Psoas muscle (tissue), 8 donors: Measurements from ENCODE around the gene NR4A2. TPM values are rescaled to one million over a fixed set of nuclear protein-coding genes. Genes with fewer than 3 reads are reported as not detected.

ENCODE experiments used
- ATAC-seq, 4 donors: fragments of 200-7000 bp; cut with Tn5 transposase; one replicate each; pipeline ENCODE4 v1.9.1; 2020; ENCODE audit warnings: moderate library complexity in 3 of 4, mild to moderate bottlenecking in 2 of 4
- DNase-seq, 2 donors: peaks; one replicate each; pipeline ENCODE4 v3.0.0-alpha.2; 2020
- H3K27ac ChIP-seq: fragments of 200-600 bp; one replicate; pipeline ENCODE4 v1.8.0; 2022
- H3K27me3 ChIP-seq, 3 donors: fragments of 200-600 bp in 1 of 3; one replicate each; pipeline versions ENCODE4 v1.6.1 to v1.8.0; 2013 to 2022; ENCODE audit warnings: low read length in 2 of 3, mild to moderate bottlenecking in 2 of 3, moderate library complexity in 1 of 3; ENCODE audit not compliant: insufficient read depth in 3 of 3
- H3K36me3 ChIP-seq, 2 donors: fragments of 200-600 bp in 1 of 2; one replicate each; pipeline versions ENCODE4 v1.6.1 to v1.8.0; 2013 to 2022; ENCODE audit warnings: low read depth in 1 of 2, mild to moderate bottlenecking in 1 of 2, moderate library complexity in 1 of 2; ENCODE audit not compliant: insufficient read depth in 1 of 2
- H3K4me1 ChIP-seq: fragments of 200-600 bp; one replicate; pipeline ENCODE4 v1.8.0; 2022
- H3K4me3 ChIP-seq: fragments of 200-600 bp; one replicate; pipeline ENCODE4 v1.8.0; 2022; ENCODE audit warnings: mild to moderate bottlenecking
- H3K9me3 ChIP-seq: fragments of 200-600 bp; one replicate; pipeline ENCODE4 v1.8.0; 2022
- CTCF ChIP-seq: fragments of 200-600 bp; IDR thresholded peaks from one replicate; pipeline ENCODE4 v1.8.0; 2022; ENCODE audit warnings: antibody characterized with exemption
- WGBS, 3 donors: extraction: QIAGEN DNeasy Blood & Tissue Kit; methylation state at CpG; one replicate each; pipeline versions ENCODE4 v1.1.6 to v1.1.7; 2013; 5-methylcytosine and 5-hydroxymethylcytosine counted together
- intact Hi-C, 2 donors: fragments of 100-400 bp; cut with DNase I; formaldehyde crosslinking; loops; one replicate each; pipeline versions ENCODE4 v1.11.0 to v1.14.2; 2022
- polyA plus RNA-seq, 3 donors: library from polyadenylated mRNA; stranded (reverse); fragments of 200-250 nt; gene quantifications; one replicate each; pipeline ENCODE4 v1.2.3, GENCODE V29; 2013
- total RNA-seq, 4 donors: library from RNA; stranded (reverse); fragmentation: NEBNext Ultra II Directional in 2 of 4; extraction: Animal tissue kit (Norgen Biotek cat#: 25700) in 2 of 4; gene quantifications; one replicate each; pipeline versions ENCODE4 v1.2.1 to v1.2.4, GENCODE V29; 2021 to 2023
- donor health status: healthy with polysubstance abuse.
- donor health status: DM: no; HTN: no; CAD: no; lungs with moderate emphysema.
- donor health status: Bipolar disorder and iron deficiency.
- donor health status: healthy.
- donor health status: DM: yes; HTN: yes; CAD: no.
- donor health status: DM: no; HTN: no; CAD: no.
- donor health status: DM: no; HTN: no; CAD: no.
- donor health status: DM: yes; HTN: yes; CAD: no.

The NR4A2 gene
- total and polyA plus RNA-seq, 7 donors = 0.31 to 2.3 (median 1.2) TPM

GRCh38 chr2:156310773-156311172, 21.7 kb downstream of the NR4A2 start:
- Histone ChIP-seq H3K4me1 (no peaks in the 10 kb centered on the region), H3K27me3 (no peaks in the 10 kb centered on the region), H3K27ac (no peak overlapping the region), H3K36me3 (no peaks in the 10 kb centered on the region), H3K4me3 (no peak overlapping the region), H3K9me3 (no peaks in the 10 kb centered on the region)
- ATAC-seq (no peak), DNase-seq (no peak)
- intact Hi-C loops = no loop called here
- no peak for TF ChIP-seq CTCF

GRCh38 chr2:156309917-156310316, 22.6 kb downstream of the NR4A2 start:
- Histone ChIP-seq H3K9me3 (no peaks in the 10 kb centered on the region), H3K27me3 (no peaks in the 10 kb centered on the region), H3K27ac (no peak overlapping the region), H3K36me3 (no peaks in the 10 kb centered on the region), H3K4me3 (no peak overlapping the region), H3K4me1 (no peaks in the 10 kb centered on the region)
- WGBS, 3 donors = 86 to 94% (median 93%) methylated on average over 1 of the region's 1 CpG
- ATAC-seq = no peak
- no peak for TF ChIP-seq CTCF
- intact Hi-C loops = no loop called here
- no peak for DNase-seq

GRCh38 chr2:156309167-156309566, 23.4 kb downstream of the NR4A2 start:
- ATAC-seq (no peak), DNase-seq (no peak)
- no peak for TF ChIP-seq CTCF
- Histone ChIP-seq H3K27ac (no peak overlapping the region), H3K27me3 (no peaks in the 10 kb centered on the region), H3K9me3 (no peaks in the 10 kb centered on the region), H3K4me3 (no peak overlapping the region), H3K36me3 (no peaks in the 10 kb centered on the region), H3K4me1 (no peaks in the 10 kb centered on the region)
- intact Hi-C loops = no loop called here

GRCh38 chr2:156306821-156307220, 25.7 kb downstream of the NR4A2 start:
- intact Hi-C loops = no loop called here
- WGBS, 3 donors = 61 to 80% (median 64%) methylated on average over 1 of the region's 1 CpG
- no peak for ATAC-seq

More at GRCh38 chr2:156306821-156307220, 25.7 kb downstream of the NR4A2 start:
- no peak for TF ChIP-seq CTCF
- DNase-seq = no peak
- Histone ChIP-seq H3K27ac (no peak overlapping the region), H3K9me3 (no peaks in the 10 kb centered on the region), H3K4me1 (no peaks in the 10 kb centered on the region), H3K27me3 (no peaks in the 10 kb centered on the region), H3K4me3 (no peak overlapping the region), H3K36me3 (no peaks in the 10 kb centered on the region)
